Sigmoid colon (tissue), 4 donors: ENCODE data around the gene CCL1.

ENCODE experiments used
- POLR2AphosphoS5 ChIP-seq, 4 donors: sonication (generic); formaldehyde crosslinking; IDR thresholded peaks; one replicate each; pipeline ENCODE4 v1.6.1; 2017; ENCODE audit warnings: antibody characterized with exemption in 4 of 4
- TF ChIP-seq, protein P1 (sequence below), 4 experiments: fragments of 450-650 bp in 3 of 4; fragments of 200-600 bp in 1 of 4; IDR thresholded peaks; one replicate each; pipeline ENCODE4 v1.5.1; 2016 to 2019; ENCODE audit warnings: antibody characterized with exemption in 4 of 4, mild to moderate bottlenecking in 3 of 4, moderate library complexity in 2 of 4

DNA sequence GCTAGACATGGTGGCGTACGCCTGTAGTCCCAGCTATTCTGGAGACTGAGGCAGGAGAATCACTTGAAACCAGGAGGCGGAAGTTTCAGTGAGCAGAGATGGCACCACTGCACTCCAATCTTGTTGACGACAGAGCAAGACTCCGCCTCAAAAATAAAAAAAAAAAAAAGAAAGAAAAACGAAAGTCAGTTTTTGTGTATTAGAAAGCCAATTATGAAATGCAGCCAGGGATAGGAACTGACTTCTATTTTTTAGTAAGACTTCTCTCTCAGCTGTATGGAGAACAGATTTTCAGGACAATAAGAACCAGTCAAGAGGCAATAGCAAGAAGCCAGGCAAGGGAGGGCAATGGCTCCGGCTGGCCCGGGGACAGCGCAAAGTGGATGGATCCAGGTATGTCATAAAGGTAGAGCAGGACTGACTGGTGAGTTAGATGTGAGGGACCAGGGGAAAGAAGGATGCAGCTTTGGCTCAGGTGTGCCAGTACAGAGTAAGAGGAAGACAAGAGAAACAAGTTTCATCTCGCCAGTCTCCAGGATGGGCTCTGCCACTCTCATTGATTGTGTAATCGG, 12.5 kb upstream of the CCL1 start:
- TF ChIP-seq, protein P1, sequence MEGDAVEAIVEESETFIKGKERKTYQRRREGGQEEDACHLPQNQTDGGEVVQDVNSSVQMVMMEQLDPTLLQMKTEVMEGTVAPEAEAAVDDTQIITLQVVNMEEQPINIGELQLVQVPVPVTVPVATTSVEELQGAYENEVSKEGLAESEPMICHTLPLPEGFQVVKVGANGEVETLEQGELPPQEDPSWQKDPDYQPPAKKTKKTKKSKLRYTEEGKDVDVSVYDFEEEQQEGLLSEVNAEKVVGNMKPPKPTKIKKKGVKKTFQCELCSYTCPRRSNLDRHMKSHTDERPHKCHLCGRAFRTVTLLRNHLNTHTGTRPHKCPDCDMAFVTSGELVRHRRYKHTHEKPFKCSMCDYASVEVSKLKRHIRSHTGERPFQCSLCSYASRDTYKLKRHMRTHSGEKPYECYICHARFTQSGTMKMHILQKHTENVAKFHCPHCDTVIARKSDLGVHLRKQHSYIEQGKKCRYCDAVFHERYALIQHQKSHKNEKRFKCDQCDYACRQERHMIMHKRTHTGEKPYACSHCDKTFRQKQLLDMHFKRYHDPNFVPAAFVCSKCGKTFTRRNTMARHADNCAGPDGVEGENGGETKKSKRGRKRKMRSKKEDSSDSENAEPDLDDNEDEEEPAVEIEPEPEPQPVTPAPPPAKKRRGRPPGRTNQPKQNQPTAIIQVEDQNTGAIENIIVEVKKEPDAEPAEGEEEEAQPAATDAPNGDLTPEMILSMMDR (IDR thresholded peaks at IDR 0.05): no peak
- TF ChIP-seq POLR2AphosphoS5 (IDR thresholded peaks at IDR 0.05): no peak
